Endometrial microvascular endothelial cells (primary cell): Measurements from ENCODE around the gene SLFNL1. TPM values are rescaled to one million over a fixed set of nuclear protein-coding genes. Genes with fewer than 3 reads are reported as not detected.

Experiments used
- in situ Hi-C: cut with HindIII; loops from 2 replicates; pipeline ENCODE4 v1.10.0; 2017; ENCODE audit warnings: low sequenced_read_pairs, low pct_unique_long_range_greater_than_20kb; ENCODE audit errors: inconsistent ontology term
- total RNA-seq: library from RNA; depleted of rRNA; stranded (reverse); fragments of >200 nt; gene quantifications from one replicate; pipeline ENCODE4 v1.2.3, GENCODE V29; 2015; ENCODE audit errors: inconsistent ontology term

Gene SLFNL1
- not detected for total RNA-seq

GRCh38 chr1:41021526-41022308 is at the start of gene SLFNL1:
Gene SLFNL1 (minus strand): TSS chr1:41021725. CDS start chr1:41020660, 1,065 bp downstream.
- in situ Hi-C loops = no loop called here

DNA sequence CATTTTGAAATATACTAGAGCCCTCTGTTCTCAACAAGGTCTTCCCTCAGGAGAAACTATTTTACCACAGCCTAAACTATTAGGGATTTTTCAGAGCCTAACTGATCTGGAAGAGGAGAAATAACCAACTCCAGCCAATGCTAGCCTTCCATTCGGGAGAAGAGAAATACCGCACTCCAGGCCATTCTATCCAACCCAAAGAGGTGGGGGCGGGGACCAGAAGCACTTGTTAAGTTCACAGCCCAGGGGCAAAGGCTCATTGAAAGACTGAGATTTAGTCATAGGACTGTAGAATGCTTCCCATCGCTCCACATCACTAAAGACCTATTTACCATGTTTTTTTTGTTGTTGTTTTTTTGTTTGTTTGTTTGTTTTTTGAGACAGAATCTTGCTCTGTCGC is 35.4 kb upstream of the SLFNL1 start:
- in situ Hi-C loops = no loop called here

DNA sequence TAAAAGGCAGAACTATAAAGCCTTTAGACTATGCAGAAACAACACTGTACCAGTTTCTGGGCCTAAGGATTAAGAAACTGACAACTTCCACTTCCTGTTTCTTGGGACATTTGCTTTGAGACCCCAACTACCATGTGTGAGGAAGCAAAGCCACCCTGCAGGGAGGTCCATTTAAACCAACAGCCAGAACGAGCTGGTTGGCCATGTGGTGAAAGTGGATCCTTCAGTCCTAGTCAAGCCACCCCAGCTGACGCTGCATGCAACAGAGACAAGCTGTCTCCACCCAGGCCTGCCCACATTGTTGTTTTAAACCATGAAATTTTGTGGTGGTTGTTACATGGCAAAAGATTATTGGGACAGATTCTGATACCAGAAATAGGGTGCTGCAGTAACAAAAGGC is 31.8 kb upstream of the SLFNL1 start:
- in situ Hi-C loops = no loop called here

DNA sequence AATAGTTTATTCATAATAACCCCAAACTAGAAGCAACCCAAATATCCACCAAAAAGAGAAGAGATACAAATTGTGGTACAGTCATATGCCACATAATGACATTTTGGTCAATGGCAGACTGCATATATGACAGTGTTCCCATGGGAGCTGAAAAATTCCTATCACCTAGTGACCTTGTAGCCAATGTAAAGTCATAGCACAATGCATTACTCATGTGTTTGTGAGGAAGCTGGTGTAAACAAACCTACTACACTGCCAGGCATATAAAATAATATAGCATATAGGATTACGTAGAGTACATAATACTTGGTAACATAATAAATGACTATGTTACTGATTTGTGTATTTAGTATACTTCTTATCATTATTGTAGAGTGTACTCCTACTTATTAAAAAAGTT is 29.5 kb upstream of the SLFNL1 start:
- in situ Hi-C loops = no loop called here

DNA sequence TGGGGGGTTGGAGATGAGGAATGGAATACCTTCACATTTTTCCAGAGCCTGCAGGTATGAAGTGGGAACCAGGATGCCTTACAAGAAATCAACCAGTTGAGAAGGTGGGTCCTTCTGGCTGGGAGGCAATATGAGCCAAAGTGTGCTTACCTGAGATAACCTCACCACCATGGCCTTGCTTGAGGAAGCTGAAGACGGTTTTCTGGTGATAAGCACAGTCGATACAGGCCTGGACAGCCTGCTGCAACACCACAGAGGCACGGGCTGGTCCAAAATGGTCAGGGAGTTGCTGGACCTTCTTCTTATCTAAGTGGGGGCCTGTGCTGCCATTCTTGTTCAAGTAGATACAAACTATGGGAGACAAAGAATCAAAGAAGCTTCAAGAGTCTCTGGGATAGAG is 27.0 kb upstream of the SLFNL1 start:
- in situ Hi-C loops = no loop called here

- in situ Hi-C loops = no loop called here
Observed at GRCh38 chr1:41046347-41046775, 24.8 kb upstream of the SLFNL1 start.

DNA sequence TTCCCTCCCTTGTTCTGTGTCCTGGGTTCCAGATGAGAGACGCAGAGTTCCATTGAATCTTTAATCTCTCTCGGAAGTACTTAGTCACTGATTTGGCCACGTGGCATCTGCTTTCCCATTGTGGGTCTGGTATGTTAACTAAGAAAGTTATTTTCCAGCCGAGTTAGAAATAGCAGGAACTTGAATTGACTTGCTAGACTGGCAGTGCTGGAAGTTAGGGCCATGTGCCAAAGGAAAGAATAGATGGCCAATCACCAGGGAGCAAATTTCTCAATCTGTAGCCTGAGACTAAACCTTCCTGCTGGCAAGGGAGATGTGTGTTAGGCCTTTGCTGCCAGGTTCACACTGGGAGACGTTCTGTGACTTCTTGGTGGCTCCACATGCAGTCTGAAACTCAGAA is 24.2 kb upstream of the SLFNL1 start:
- in situ Hi-C loops = no loop called here

DNA sequence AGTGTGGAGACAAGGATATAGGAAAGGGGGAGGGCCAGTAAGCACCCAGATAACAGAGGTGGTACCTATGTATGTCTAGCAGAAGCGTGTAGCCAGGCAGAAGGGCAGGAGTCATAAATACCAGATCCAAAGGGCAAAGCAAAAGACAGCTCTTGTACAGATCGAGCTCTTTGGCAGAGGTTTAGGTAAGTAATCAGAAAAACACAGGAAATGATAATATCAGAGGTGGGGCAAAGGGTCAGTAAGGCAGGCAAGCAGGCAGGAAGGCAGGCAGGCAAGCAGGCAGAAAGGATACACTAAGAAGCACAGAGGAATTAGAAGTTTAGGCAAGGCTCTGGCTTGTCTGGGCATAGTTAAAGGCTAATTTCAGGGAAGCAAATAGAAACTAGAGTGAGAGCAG is 22.7 kb upstream of the SLFNL1 start:
- in situ Hi-C loops = no loop called here

- in situ Hi-C loops = no loop called here
Observed at GRCh38 chr1:41041614-41042270, 20.2 kb upstream of the SLFNL1 start.

DNA sequence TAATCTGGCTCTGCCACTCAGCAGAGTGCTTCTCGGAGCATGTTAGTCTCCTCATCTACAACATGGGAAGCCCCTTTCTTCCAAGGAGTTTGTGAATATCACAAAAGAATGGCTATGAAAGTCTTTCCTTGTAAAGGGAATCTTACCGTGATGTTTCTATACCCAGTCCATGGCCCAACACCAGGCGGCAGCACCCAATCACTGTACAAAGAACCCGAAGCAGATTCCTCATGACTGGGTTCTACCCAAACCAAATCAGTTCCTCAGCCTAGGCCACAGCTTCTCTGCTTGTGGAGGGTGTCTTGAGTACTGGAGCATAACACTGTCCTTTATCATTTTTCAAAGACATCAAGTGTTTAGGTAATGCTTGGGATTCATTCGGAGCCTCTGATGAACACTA is 16.6 kb upstream of the SLFNL1 start:
- in situ Hi-C loops = no loop called here

- in situ Hi-C loops = no loop called here
Observed at GRCh38 chr1:41037116-41037903, 15.8 kb upstream of the SLFNL1 start.

DNA sequence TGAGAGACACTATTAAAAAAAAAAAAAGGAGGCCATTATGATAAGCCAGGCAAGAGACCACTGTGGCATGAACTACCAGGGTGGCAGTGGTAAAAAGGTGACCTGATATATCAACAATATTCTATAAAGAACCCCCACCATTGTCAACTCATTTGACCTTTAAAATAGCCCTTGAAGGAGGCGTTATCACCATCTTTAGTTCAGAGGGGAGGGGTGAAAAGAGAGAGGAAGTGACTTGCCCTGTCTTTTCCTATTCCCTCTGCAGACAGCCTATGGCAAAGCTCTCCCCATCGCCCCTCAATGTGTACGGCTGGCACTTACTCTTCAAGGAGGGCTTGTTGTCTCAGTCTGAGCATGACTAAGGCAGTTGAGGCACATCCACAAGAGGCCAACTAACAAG is 11.7 kb upstream of the SLFNL1 start:
- in situ Hi-C loops = no loop called here

DNA sequence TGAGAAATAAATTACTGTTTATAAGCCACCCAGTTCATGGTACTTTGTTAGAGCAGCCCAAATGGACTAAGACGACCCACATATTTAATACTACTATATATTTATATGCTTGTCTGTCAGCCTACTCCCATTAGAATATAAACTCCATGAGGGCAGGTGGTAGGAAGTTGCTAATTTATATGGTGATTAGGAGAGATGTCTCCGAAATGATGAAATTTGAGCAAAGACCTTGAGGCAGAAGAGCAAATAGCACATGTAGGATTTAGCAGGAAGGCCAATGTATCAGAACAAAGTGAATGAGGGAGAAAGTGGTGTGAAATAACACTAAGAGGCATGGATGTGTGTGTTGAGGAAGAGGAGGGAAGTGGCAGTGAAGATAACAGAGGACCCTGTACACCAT is 10.6 kb upstream of the SLFNL1 start:
- in situ Hi-C loops = no loop called here

DNA sequence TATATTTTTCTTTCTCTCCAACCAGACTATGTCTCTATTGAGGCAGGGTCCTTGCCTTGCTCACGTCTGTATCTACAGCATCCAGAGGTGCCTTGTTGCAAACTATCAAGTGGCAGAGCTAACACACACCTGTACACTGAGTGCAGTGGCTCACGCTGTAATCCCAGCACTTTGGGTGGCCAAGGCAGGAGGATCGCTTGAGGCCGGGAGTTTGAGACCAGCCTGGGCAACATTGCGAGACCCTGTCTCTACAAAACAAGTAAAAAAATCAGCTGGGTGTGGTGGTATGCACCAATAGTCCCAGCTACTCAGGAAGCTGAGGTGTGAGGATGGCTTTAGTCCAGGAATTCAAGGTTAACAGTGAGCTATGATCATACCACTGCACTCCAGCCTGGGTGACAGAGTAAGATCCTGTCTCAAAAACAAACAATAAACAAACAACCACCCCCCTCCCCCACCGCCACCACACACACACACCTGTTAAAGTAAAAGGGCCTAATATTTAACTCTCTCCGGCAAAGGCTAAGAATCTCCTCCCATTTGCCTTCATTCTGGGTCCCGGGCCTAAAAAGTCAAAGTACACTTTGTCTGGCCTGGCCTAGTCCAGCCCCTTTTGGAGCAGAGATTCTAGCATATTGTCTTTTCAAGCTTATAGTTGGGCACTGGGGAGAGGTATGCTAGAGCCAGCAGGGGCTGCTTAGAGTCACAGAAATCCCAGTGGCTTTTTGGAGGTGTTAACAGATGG is 9.5 kb upstream of the SLFNL1 start:
- in situ Hi-C loops = no loop called here

DNA sequence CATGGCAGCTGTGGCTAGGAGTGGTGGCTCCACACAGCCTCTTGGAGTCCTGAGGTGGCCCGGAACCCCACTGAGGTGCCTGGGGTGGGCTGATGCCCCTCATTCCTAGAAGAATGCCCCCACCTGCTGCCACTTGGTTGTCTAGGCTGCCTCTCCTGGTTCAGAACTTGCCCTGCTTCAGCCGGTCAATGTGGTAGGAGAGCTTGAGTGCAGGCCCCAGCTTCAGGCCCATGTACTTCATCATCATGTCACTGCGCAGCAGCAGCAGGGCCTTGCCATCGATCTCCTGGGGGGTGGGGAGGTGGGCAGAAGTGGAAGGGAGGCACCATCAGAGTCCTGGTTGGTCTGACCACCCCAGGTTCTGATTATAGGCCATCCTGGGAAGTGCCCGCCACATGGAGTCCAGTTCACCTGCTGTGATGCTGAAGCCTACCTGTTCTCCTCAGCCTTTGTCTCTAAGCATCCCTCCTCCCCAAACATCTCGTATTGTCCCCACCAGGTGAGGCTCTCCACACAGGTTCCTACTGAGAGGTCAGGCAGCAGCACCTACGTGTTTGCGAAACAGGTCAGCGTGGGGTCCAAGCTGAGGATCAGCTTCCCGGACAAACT is 6.6 kb upstream of the SLFNL1 start:
- in situ Hi-C loops = no loop called here

GRCh38 chr1:41025979-41026819 is 4.7 kb upstream of the SLFNL1 start:
- in situ Hi-C loops = no loop called here

- in situ Hi-C loops = no loop called here
Observed at GRCh38 chr1:41024953-41025352, 3.4 kb upstream of the SLFNL1 start.
